Activated CD8-positive, alpha-beta memory T cell treated with anti-CD3 and anti-CD28 coated beads for 36 hours (primary cell): Measurements from ENCODE around the gene ROR2. TPM values are rescaled to one million over a fixed set of nuclear protein-coding genes. Genes with fewer than 3 reads are reported as not detected.

Experiments
- CTCF ChIA-PET: fragments of 350-600 bp; sonication (Branson Sonifier 250); formaldehyde crosslinking; loops from one replicate; lab custom pipeline; 2021; ENCODE audit warnings: antibody characterized with exemption; lab: Charles Lee
- POLR2A ChIA-PET: fragments of 350-600 bp; sonication (Branson Sonifier 250); formaldehyde crosslinking; loops from one replicate; lab custom pipeline; 2021; ENCODE audit warnings: antibody characterized with exemption; lab: Charles Lee
- total RNA-seq, 2 experiments: library from RNA; stranded (reverse); gene quantifications; one replicate each; pipeline ENCODE4 v1.2.3, GENCODE V29; 2021

The ROR2 gene
- total RNA-seq, 2 experiments from 2014 or later: not detected

DNA sequence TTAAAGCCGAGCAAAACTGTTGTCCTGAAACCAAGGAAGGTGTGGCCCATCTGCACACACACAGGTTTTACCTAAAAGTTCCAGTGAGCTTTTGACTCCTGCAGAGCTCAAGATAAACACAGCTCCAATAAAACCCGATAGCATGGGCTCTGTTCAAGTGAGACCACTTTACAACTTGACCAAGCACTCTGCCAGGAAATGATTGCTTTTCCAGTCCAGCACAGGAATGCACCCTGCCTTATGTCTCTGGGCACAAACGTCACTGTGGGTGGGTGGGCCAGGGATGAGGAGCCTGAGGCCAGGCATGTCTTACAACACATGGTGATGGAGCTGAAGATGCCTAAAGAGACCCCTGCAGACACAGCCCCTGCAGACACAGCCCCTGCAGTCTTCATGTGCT, 115.3 kb downstream of the ROR2 start:
- POLR2A ChIA-PET: no interaction called here
- CTCF ChIA-PET: interaction anchor here (0.6 kb wide), 1 partner anchor 233 kb away, joined by 3 read pairs; no protein-coding TSS in a partner anchor

DNA sequence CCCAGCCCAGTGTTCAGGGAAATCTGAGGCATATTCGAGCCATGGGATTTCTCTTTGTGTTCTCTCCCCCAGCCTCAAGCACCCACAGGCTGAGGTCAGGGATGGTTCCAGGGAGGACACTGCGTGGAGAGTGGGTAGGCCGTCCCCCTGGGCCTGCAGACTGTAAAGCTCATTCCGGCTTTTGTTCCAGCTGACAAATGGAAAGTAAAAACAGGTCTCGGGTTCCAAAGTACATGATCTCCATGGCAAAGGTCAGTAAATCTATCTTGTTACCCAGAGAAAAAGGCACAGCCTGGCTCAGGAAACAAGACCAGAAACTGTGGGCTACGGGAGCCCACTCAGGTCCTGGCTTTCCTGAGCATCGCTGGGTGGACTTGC, 116.2 kb downstream of the ROR2 start:
- CTCF ChIA-PET: no interaction called here

DNA sequence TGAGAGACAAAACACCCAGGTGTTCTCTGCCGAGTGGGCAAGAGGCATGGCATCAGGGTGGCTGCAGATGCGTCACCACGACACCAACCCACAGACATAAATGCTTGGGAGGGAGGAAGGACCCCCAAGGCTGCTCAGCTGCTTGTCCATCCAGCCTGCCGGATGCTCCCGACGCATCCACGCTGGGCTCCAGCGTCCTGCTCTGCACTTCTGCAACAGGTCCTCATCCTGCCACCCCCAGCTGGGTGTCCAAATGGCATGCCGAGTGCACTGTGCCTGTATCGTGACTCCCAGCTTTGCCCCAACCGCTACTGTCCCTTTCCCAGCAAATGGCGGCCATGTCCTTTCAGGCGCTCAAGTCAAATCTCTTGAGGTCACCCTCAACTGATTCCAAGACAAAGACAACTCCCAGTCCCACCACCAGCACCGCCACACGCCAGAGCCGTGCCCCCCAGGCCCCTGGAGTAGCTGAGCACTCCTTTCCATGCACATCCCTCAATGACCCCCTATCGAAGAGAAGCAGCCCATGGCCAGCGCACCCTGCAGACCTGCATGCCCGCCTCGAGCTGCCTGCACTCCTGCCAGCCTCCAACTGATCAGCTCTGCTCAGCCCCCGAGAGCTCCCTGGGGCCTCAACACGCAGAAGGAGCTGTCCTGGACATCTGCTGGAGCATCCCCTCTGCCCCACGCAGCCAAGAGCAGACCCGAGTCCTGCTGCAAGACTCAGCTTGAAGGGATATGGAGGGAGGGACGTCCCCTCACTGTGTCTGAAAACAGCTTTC, 116.7 kb downstream of the ROR2 start:
- POLR2A ChIA-PET: no interaction called here
- CTCF ChIA-PET: no interaction called here

More for the DNA sequence above, 116.2 kb downstream of the ROR2 start:
- POLR2A ChIA-PET: no interaction called here

DNA sequence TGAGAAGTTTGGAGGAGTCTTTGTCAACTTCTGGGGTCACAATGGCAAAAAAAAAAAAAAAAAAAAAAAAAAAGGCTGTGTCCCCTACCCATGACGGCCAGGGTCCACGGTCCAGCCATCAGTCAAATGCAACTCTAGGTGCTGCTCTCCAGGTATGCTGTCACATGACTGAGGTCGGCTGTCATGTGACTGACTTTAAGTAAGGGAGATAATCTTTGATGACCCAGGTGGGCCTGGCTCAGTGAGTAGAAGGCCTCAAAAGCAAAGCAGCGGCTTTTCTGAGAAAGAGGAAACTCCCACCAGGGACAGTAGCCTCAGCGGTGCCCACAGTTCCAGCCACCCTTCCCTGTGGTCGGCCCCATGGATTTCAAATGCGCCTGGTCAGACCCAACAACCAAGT, 117.7 kb downstream of the ROR2 start:
- ChIA-PET POLR2A (no interaction called here), CTCF (no interaction called here)

DNA sequence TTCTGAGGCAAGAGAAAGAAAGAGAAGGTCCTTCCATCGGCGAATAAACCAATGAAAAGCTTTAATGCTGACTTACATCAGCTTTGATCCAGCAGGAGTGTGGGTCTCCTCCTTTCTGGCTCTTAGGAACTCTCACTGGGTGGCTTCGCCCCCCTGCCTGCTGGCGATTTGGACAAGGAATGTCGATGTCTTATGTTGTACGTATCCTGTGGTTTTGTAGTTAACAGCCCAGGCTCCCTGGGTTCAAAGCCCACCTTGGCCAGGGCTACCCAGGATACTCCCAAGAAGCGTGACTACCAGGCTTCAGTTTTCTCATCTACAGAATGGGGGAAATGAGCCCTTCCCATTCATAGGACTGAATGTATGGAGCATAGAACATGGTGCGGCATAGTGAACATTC, 124.2 kb downstream of the ROR2 start:
- ChIA-PET CTCF (no interaction called here), POLR2A (no interaction called here)

DNA sequence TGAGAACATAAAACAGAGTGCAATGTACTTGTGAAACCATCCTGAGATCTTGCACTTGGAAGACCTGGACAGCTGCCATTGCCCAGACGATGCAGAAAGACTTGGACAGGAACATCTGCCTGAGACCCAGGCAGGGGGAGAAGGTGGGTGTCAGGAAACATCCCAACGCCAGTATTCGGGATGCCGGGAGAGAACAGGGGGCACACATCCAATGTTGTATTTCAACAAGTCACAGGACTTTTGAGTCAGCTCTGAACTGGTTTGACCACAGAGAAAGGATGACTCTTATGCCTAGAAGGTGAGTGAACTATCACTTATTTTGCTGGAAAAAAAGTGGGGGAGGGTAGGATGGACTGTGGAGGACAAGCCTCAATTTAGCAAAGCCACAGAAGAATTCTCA, 124.6 kb downstream of the ROR2 start:
- ChIA-PET CTCF (no interaction called here), POLR2A (no interaction called here)

DNA sequence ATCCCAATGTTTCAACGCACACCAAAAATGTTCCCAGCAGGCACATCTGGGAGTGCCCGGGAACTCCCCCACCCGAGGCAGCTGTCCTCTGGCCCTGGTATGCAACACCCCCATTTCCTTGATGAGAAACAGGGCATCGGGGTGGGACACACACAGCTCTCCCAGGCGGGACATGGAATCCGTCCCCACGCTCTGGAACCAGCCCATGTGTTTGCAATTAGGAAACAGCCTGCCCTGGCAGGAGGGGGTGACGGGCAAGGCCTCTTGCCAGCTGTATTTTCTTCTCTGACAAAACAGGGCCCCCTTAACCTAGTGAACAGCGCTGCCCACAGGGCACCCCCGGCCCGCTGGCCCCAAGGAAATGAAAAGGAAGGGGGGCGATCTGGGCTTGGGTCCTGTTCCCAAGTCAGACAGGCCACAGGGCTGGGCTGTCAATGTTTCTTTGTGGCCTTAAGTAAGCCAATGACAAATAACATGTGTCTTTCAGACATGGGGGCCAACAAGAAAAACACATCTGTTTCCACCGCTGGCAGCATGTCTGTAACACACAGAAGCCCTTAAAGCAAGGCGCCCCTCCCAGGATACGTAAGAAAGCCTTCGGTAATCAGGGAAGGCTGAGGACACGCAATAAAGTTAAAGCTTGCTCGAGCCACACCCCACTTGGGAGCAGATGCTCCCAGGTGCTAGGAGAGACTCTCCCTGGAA, 125.3 kb downstream of the ROR2 start:
- POLR2A ChIA-PET: no interaction called here
- CTCF ChIA-PET: no interaction called here

DNA sequence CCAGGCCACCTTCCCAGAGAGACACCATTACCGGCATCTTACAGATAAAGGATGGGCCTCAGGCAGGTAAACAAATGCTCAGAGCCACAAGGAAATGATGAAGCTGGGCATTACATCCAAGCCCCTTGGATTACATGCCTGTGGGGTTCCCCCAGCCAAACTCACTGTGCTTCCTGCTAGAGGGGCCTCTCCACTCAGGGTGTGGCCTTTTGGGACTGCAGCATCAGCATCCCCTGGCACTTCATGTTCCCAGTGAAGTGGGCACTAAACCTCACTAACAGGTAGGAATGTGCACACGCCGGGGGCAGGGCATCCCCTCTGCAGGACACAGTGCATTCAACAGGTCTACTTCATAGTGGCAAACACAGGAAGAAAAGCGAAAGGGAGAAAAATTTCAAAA, 125.9 kb downstream of the ROR2 start:
- ChIA-PET POLR2A (no interaction called here), CTCF (no interaction called here)

DNA sequence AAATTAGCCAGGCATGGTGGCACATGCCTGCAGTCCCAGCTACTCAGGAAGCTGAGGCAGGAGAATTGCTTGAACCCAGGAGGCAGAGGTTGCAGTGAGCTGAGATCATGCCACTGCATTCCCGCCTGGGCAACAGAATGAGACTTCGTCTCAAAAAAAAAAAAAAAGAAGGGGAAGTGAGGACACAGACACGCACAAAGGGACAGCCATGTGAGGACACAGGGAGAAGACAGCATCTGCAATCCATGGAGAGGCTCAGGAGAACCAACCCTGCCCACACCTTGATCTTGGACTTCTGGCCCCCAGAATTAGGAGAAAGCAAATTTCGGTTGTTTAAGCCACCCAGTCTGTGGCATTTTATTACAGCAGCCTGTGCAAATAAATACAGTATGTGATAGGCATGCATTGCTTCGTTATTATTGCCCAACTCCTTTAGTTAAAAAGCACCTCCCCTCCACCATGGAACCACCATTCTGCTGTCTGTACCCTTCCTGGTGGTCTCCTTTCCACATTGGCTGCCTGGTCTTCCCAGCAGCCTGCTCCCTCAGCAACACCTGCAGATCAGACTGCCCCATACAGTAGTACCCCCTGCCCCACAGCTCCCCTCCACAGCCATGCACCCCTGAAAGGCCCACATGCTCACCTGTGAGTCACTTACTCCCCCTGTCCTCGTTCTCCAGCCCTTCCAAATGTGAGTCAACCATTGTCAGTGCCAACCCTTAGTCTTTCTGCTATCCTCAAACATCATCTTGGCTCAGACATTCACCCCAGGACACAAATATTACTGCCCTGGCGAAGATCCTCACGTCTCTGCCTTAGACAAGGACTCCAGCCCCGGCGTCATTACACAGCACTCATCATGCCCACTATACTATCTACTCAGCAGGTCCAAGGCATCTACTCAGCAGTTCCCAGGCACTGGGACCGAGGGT, 128.8 kb downstream of the ROR2 start:
- ChIA-PET POLR2A (no interaction called here), CTCF (interaction anchor here (0.5 kb wide), 1 partner anchor 33 kb away, joined by 3 read pairs; no protein-coding TSS in a partner anchor)

DNA sequence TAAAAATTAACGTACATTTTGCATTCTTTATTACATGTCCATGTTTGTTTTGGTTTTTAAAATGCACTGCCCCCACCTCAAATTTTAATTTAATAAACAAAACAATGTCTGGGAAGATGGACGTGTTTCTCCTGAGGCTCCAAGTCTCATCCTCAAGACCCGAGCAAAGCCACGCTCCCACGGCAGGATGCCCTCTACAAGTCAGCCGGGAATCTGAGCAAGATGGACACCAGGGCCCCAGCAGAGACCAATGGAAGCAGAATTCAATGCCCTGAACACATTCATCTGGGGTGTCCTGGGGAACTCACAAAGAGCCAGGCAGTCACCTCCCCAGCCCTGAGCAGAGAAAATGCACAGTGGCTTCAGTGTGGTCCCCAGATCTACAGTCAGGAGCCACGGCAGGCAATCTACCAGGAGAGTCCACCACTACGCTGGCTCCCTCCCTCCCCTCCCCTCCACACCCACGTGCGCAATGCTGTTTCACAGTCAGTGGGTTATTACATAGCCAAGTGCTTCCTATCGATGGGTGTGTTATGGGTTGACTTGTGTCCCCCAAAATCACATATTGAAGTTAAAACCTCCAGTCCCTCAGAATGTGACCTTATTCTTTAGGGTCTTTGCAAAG, 129.8 kb downstream of the ROR2 start:
- ChIA-PET CTCF (no interaction called here), POLR2A (no interaction called here)

DNA sequence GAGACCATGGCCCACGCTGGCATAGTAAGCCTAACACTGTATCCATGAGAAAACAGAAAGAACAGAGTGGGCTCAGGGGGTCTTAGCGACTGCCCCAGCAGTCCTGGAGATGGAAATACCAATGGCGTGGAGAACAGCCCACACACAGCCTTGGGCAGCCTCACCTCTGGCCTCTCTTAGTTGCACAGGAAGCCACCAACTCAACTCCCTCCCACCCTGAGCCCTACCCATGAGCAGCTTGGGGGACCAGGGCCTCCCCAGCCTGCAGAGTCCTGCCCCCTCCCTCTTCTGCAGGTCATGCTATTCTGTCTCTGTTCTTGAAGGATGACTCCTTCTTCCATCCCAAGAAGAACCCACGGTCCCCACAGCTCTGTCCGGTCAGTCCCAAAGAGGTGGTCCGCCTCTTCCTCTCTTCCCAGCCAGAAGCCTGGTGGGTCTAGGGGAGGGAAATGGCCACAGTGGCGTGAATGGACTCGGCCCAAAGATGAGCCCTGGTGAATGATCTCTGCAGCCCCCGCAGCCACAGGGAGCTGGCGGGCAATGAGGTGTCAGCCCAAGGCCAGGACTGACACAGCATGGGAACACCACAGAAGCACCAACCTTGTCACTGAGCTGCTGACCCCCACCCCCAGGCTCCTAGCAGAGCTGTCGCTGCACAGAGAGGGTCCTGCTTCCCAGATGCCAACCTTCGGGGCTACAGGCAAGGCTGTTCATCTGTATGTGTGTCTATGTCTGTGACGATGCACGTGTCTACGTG, 131.2 kb downstream of the ROR2 start:
- CTCF ChIA-PET: no interaction called here
- POLR2A ChIA-PET: no interaction called here

DNA sequence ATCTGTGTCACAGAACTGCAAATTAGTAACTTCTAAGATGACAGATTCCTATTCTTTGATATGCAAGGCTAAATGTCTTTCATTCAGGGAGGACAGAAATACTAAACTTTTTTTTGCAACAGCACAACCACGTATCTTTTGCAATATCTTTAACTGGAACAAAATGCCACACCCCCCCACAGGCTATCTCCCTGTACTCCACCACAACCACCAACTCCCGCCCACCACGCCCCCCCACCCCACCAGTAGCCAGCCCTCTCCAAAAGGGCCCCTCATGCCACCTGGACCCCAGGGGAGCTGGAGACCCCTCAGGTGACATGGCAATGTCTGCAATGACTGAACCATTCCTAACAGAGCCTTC, 131.8 kb downstream of the ROR2 start:
- POLR2A ChIA-PET: no interaction called here
- CTCF ChIA-PET: no interaction called here

DNA sequence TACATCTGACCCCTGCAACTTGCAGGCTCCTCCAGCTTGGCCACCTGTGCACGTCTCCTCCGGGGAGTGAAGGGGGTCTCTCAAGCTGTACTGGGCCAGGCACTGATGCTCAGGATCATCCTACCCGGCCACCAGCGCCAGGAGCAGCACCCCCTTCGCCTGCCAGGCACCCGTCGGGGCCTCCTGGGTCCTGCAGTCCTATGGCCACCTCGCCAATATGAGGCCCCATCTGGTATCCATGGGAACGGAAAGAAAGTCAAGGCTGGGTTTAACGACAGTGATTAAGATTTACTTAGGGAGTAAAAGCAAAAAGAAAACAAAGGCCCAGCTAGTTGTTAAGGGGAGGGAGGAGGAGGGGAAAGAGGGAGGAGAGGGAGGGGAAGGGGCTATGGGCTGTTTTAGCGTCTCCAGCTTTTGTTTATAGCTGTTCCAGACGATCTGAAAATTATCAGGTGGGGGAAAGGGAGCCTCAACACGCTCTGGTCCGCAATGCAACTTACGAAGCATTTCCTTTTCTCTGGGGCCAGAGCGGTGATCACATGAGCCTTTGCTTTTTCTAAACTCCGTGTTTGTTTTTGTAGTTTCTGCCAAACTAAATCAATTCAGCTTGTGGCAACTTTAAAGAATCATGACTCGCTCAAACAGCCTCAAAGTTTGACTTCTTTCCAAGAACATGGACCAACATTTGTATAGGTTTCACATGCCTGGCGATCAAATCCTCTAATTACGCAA, 132.4 kb downstream of the ROR2 start:
- ChIA-PET CTCF (no interaction called here), POLR2A (no interaction called here)

DNA sequence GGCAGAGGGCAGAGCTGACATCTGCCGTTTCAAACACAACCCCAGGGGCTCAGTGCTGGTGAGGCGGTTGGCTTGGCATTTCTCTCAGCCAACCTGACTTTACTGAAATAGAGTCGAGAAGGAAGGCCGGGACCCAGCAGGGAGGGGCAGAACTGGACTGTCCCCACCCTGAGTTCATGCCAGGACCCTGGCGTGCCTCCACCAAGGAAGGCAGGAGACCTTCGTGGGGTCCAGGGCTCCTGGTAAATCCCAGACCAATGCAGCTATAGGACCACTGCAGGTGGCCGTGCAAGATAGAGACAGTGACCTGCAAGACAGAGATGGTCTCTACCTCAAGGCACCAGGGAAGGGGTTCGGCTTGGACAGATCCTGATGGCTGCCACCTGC, 132.9 kb downstream of the ROR2 start:
- POLR2A ChIA-PET: no interaction called here
- CTCF ChIA-PET: no interaction called here

DNA sequence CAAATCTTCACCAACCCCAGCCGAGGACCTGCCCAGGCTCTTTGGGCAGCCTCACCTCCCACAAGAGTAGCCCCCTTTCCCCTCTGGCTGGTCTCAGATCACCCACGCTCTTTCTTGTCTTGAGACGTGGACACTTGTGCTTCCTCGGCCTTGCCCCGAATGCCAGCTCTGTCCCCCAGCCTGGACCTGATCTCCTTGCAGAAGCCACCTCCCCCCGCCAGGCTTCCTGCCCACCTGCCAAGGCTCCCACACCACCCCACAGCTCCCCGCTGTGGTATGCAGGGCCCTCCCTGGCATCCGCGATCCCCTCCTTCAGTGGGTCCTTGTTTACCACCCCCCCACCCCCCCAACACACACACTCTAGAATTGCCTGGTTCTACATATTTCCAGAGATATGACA, 133.7 kb downstream of the ROR2 start:
- POLR2A ChIA-PET: no interaction called here
- CTCF ChIA-PET: no interaction called here

DNA sequence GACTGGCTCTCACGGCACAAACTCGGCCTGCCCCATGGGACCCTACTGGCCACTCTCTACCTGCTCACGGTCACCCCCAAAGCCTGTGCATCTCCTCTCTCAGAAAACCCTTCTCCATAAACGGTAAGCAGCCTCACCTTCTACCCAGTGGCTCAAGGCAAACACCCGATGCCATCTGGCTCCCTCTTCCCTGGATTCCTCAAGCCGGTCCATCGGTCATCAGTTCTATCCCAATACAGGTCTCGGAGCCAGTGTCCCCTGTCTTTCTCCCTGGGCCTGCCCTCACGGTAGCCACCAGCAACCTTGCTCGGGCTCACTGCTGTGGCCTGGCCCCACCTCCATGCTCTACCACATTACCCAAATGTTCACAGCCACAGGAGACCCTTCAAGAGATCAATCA, 134.1 kb downstream of the ROR2 start:
- CTCF ChIA-PET: no interaction called here
- POLR2A ChIA-PET: no interaction called here

DNA sequence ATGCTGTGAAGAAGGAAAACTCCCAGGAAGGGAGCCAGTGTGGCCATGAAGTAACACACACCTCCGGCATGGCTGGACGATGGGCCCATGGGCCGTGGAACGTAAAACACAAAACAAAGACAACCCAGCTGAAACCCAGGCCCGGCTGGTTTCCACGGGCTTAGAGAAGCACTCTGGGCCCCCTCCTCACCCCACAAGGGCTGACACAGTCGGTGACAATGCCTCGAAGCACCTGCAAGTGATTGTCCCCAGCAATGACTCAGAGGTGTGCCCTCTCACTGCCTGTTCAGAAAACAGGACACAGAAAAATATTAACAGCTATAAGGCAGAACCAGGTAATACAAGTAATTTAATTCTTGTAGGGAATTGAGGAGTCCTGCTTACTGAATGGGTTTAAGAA, 135.3 kb downstream of the ROR2 start:
- ChIA-PET POLR2A (no interaction called here), CTCF (interaction anchor here (0.6 kb wide), 1 partner anchor 1927 kb away, joined by 4 read pairs; no protein-coding TSS in a partner anchor)

DNA sequence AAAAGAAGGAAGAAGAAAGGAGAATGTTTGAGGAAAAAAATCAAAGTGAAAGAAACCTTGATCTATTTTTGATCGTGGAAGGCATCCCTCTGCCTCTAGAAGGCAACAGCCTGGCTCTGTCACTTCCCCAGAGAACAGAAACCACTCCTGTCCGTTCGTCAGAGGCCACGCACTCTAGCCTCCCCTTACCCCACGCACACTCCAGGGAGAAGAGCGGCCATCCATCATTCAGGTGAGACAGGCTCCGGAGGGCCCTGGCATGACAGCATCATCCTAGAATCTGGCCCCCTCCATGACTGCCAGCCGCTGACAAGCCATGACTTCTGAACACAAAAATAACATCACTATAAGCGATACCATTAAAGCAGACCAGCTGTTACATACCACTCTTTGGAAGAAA, 135.8 kb downstream of the ROR2 start:
- CTCF ChIA-PET: no interaction called here

More for the DNA sequence above, 135.8 kb downstream of the ROR2 start:
- POLR2A ChIA-PET: no interaction called here
